GM12891 (cell line): Measurements from ENCODE around the gene DACH1.

Source experiments
- DNase-seq: peaks from one replicate; pipeline ENCODE4 v3.0.0; 2011; ENCODE audit warnings: low spot score; ENCODE audit not compliant: insufficient read length
- FAIRE-seq: peaks from 2 replicates; lab custom pipeline; 2011; peaks lifted over from hg19 to GRCh38; lab: Jason Lieb, UNC
- PAX5 ChIP-seq: IDR thresholded peaks from 2 replicates; pipeline ENCODE4 v1.6.1; 2011; ENCODE audit warnings: low read length, moderate library complexity, mild to moderate bottlenecking; ENCODE audit not compliant: insufficient read depth, severe bottlenecking
- POLR2A ChIP-seq: IDR thresholded peaks from 2 replicates; pipeline ENCODE4 v1.6.1; 2011; ENCODE audit warnings: low read depth, low read length, control low read depth
- POLR2AphosphoS5 ChIP-seq: IDR thresholded peaks from 2 replicates; pipeline ENCODE4 v1.6.1; 2011; ENCODE audit warnings: low read depth, low read length, control low read depth
- POU2F2 ChIP-seq: IDR thresholded peaks from 2 replicates; pipeline ENCODE4 v1.6.1; 2011; ENCODE audit warnings: low read depth, mild to moderate bottlenecking, control low read depth, low read length, moderate library complexity
- SPI1 ChIP-seq: IDR thresholded peaks from 2 replicates; pipeline ENCODE4 v1.6.1; 2011; ENCODE audit warnings: low read depth, low read length, control low read depth
- TAF1 ChIP-seq: IDR thresholded peaks from 2 replicates; pipeline ENCODE4 v1.6.1; 2011; ENCODE audit warnings: low read depth, low read length, control low read depth

DACH1 gene

GRCh38 chr13:71813187-71813586 is 53.8 kb downstream of the DACH1 start:
- DNase-seq (no peak), FAIRE-seq (no peak)
- no peak for TF ChIP-seq POLR2A
- no peak for TF ChIP-seq PAX5
- TF ChIP-seq SPI1, result no peak
- no peak for TF ChIP-seq TAF1

DNA sequence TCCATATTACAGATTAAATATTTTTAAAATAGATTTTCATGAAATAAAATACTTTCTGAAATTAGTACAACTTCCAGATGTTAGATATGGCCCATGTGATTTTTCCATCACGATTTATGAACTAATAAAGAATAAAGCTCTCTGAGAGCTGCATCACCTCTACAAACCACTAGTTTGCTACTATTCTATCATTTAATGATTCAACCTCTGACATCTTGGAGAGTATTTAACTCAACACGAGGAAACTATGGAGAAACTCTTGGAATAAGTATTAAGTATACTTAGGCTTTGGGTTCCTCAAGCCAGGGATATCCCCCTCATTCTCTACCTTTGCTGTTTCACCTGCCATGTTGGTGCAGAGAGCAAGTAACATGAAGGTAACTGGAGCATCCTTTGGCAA is 55.7 kb downstream of the DACH1 start:
- TF ChIP-seq POLR2AphosphoS5, result no peak
- no peak for TF ChIP-seq SPI1
- TF ChIP-seq PAX5, result no peak
- no peak for TF ChIP-seq POLR2A
- TF ChIP-seq POU2F2, result no peak
- no peak for TF ChIP-seq TAF1
- DNase-seq, result no peak
- no peak for FAIRE-seq

- DNase-seq (no peak), FAIRE-seq (no peak)
- no peak for TF ChIP-seq POU2F2
- no peak for TF ChIP-seq PAX5
- TF ChIP-seq POLR2AphosphoS5, result no peak
- TF ChIP-seq SPI1, result no peak
- no peak for TF ChIP-seq TAF1
- no peak for TF ChIP-seq POLR2A
These were observed 58.3 kb downstream of the DACH1 start for GRCh38 chr13:71808708-71809107.

DNA sequence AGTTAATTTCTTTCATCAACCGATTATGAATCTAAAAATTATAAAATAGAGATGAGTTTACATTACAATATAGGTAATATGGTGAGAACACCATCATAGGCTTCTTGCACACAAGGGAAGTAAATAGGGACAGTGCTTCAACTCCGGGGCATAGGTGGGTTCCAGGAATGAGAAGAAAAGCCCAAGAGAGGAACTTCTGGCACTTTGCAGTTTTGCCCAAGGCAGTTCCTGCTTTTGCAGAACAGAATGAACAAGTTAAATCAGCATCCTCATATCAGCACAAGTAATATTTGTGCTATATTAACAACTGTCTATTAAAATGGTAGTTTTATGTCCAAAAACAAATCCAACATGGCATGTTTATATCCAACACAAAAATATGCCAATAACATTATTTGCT is 60.1 kb downstream of the DACH1 start:
- no peak for DNase-seq
- TF ChIP-seq POLR2A (no peak), SPI1 (no peak), TAF1 (no peak), PAX5 (no peak), POU2F2 (no peak), POLR2AphosphoS5 (no peak)
- no peak for FAIRE-seq

GRCh38 chr13:71803066-71803465 is 63.9 kb downstream of the DACH1 start:
- no peak for FAIRE-seq
- DNase-seq, result no peak
- no peak for TF ChIP-seq SPI1
- TF ChIP-seq POLR2AphosphoS5, result no peak
- no peak for TF ChIP-seq POU2F2
- TF ChIP-seq TAF1, result no peak
- no peak for TF ChIP-seq PAX5
- no peak for TF ChIP-seq POLR2A

DNA sequence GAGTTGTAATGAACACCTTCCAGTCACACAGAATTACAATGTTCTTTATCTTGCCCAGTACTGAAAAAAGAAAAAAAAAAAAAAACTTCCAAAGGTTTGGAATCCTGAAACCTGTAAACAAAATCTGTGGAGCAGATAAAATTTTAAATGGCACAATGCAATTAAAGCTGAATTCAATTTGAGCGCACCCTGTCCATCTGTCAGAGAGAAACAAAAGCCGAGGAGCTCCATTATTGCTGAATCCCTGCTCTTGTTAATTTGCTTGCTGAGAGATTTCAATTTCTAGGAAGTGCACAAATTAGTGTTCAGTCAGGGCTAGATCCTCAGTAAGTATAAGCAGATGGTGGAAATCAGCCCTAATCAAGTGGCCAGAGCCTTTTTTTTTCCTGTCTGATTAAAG is 65.2 kb downstream of the DACH1 start:
- DNase-seq (no peak), FAIRE-seq (no peak)
- TF ChIP-seq PAX5 (no peak), POLR2A (no peak), TAF1 (no peak), SPI1 (no peak), POU2F2 (no peak), POLR2AphosphoS5 (no peak)

GRCh38 chr13:71801165-71801760 is 65.7 kb downstream of the DACH1 start:
- TF ChIP-seq POLR2A (no peak), SPI1 (no peak), PAX5 (no peak), POU2F2 (no peak), TAF1 (no peak), POLR2AphosphoS5 (no peak)
- FAIRE-seq, result no peak
- DNase-seq, result no peak

DNA sequence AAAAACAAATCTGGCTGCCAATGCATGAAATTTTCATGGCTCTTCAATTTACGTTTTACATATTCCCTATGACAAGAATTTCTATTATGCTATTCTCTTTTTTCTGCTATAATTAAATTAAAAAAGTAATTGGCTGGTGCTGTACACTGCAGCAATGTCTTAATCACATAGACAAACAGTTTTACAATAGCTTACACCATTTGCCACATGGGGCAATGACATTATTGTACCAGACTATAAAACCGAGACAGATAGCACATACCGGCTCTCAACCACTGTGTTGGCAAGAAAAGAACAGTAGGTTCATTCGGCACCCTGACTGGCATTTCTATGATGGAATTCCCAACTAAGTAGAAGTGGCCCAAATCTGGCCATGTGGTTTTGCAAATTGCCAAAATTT is 67.7 kb downstream of the DACH1 start:
- FAIRE-seq, result no peak
- DNase-seq, result no peak
- TF ChIP-seq PAX5 (no peak), SPI1 (no peak), POU2F2 (no peak), POLR2A (no peak), POLR2AphosphoS5 (no peak), TAF1 (no peak)

GRCh38 chr13:71798707-71799106 is 68.3 kb downstream of the DACH1 start:
- FAIRE-seq, result no peak
- no peak for DNase-seq
- TF ChIP-seq TAF1 (no peak), SPI1 (no peak), PAX5 (no peak), POU2F2 (no peak), POLR2A (no peak), POLR2AphosphoS5 (no peak)

GRCh38 chr13:71797517-71797916 is 69.5 kb downstream of the DACH1 start:
- no peak for FAIRE-seq
- no peak for DNase-seq

DNA sequence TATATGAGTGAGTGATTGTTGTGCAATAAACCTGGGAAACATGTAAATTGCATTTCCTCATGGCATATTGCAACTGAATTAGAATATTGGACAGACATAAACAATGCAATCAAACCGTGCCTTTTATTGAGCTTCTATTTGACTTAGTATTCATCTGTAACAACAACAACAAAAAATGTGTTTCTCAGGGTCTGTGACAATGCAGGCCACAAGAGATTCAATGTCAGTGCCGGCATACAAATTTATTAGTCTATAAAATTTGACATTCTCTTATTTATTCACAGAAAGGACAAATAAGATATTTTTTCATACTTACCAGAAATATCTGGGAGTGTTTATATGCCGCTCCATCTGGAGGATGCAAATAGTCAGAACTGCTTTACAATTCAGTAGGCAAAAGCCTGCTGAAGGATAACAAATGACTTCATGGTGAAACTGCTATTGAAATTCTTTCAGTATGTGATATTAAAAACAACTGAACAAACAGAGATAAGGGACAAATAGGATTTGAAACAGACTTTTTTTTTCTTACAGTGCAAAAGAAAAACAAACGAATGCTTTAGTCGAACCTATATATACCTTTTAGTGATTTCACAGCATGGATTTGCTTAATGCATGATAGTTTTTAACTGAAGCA is 77.2 kb downstream of the DACH1 start:
- no peak for DNase-seq
- FAIRE-seq, result no peak
- TF ChIP-seq TAF1 (no peak), PAX5 (no peak), POU2F2 (no peak), POLR2A (no peak), SPI1 (no peak), POLR2AphosphoS5 (no peak)

More at GRCh38 chr13:71797517-71797916, 69.5 kb downstream of the DACH1 start:
- TF ChIP-seq PAX5, result no peak
- no peak for TF ChIP-seq POLR2A
